DMS53 (cell line): ENCODE measurements around the gene ATP1A2.
A peak's percentile ranks its signal among the peaks of the same experiment; 100 is the strongest.

Experiments
- DNase-seq: peaks from one replicate; lab custom pipeline; 2025; lab: John Stamatoyannopoulos, UW

The ATP1A2 gene

GRCh38 chr1:160085686-160086455 lies 29.7 kb upstream of the ATP1A2 start:
- peak; percentile 87 for DNase-seq

- no peak for DNase-seq
These were observed 29.1 kb upstream of the ATP1A2 start for GRCh38 chr1:160086456-160086892.

- no peak for DNase-seq
These were observed 28.4 kb upstream of the ATP1A2 start for GRCh38 chr1:160087118-160087662.

- no peak for DNase-seq
These were observed 25.7 kb upstream of the ATP1A2 start for GRCh38 chr1:160089883-160090282.

- DNase-seq, result no peak
These were observed 24.8 kb upstream of the ATP1A2 start for GRCh38 chr1:160090760-160091159.

- no peak for DNase-seq
These were observed 23.8 kb upstream of the ATP1A2 start for GRCh38 chr1:160091666-160092223.

- DNase-seq, result no peak
These were observed 23.0 kb upstream of the ATP1A2 start for GRCh38 chr1:160092366-160093068.

GRCh38 chr1:160093069-160093395 lies 22.5 kb upstream of the ATP1A2 start:
- no peak for DNase-seq

GRCh38 chr1:160093624-160094290 lies 21.8 kb upstream of the ATP1A2 start:
- no peak for DNase-seq

GRCh38 chr1:160094291-160094625 lies 21.3 kb upstream of the ATP1A2 start:
- no peak for DNase-seq

- DNase-seq, result no peak
These were observed 20.8 kb upstream of the ATP1A2 start for GRCh38 chr1:160094806-160095205.

- DNase-seq, result peak; percentile 52
These were observed 20.0 kb upstream of the ATP1A2 start for GRCh38 chr1:160095382-160096105.

GRCh38 chr1:160096274-160097116 lies 19.1 kb upstream of the ATP1A2 start:
- no peak for DNase-seq

GRCh38 chr1:160097151-160097910 lies 18.2 kb upstream of the ATP1A2 start:
- DNase-seq, result no peak

GRCh38 chr1:160097911-160098851 lies 17.4 kb upstream of the ATP1A2 start, which contains the start of gene IGSF8:
IGSF8 (minus strand) TSS chr1:160098619; CDS start chr1:160098472, 147 bp downstream.
- DNase-seq, result peak; percentile 99

- peak; percentile 99 for DNase-seq
These were observed 16.6 kb upstream of the ATP1A2 start for GRCh38 chr1:160098852-160099561.

- DNase-seq, result peak; percentile 40
These were observed 15.7 kb upstream of the ATP1A2 start for GRCh38 chr1:160099716-160100375.
